Liver (tissue), 3 donors: ENCODE data around the gene RHO.
A peak's percentile ranks its signal among the peaks of the same experiment; 100 is the strongest.
"Not testable (repeated sequence)": the region's sequence is repeated elsewhere in the genome, so short reads cannot be mapped to it uniquely, and the experiment has no call there.

Experiments used
- CTCF ChIP-seq: fragments of 150-350 bp; IDR thresholded peaks from 2 replicates; pipeline ENCODE4 v1.5.1; 2017; ENCODE audit warnings: improper control_type of control experiment, low read depth, low read length; ENCODE audit not compliant: missing input control
- JUND ChIP-seq, 2 donors: IDR thresholded peaks; 2 replicates each; pipeline ENCODE4 v1.6.1; 2016; ENCODE audit warnings: antibody characterized with exemption in 2 of 2
- MAX ChIP-seq: IDR thresholded peaks from 2 replicates; pipeline ENCODE4 v1.6.1; 2016; ENCODE audit warnings: antibody characterized with exemption
- RAD21 ChIP-seq, 2 donors: IDR thresholded peaks; 2 replicates each; pipeline ENCODE4 v1.6.1; 2016; ENCODE audit warnings: antibody characterized with exemption in 2 of 2, mild to moderate bottlenecking in 2 of 2
- RXRA ChIP-seq, 2 donors: IDR thresholded peaks; 2 replicates each; pipeline ENCODE4 v1.6.1; 2017 to 2018; ENCODE audit warnings: antibody characterized with exemption in 2 of 2, mild to moderate bottlenecking in 1 of 2
- donor health status: healthy.
- donor health status: healthy.

- TF ChIP-seq CTCF; RAD21 (IDR thresholded peaks at IDR 0.05); MAX: not testable (repeated sequence)
- TF ChIP-seq JUND (IDR thresholded peaks at IDR 0.05) (peak in 1 of 2 donors; percentile 44), RXRA (IDR thresholded peaks at IDR 0.05) (peak; percentile 37 to 76)
These were observed 29.6 kb upstream of the RHO start for GRCh38 chr3:129498603-129499488.
